Measurements from ENCODE around the gene SOCS2.

GRCh38 chr12:93585247-93585646 lies 12.8 kb downstream of the SOCS2 start:
- TF ChIP-seq CTCF (IDR thresholded peaks at IDR 0.05): no peak
- TF ChIP-seq POLR2AphosphoS5 (IDR thresholded peaks at IDR 0.05): no peak
- no peak for TF ChIP-seq EP300 (IDR thresholded peaks at IDR 0.05)
- no peak for TF ChIP-seq POLR2A (IDR thresholded peaks at IDR 0.05)
